Right cardiac atrium (tissue), 5 donors: Measurements from ENCODE around the gene SPON1. TPM values are rescaled to one million over a fixed set of nuclear protein-coding genes. Genes with fewer than 3 reads are reported as not detected.
"Not testable (repeated sequence)": the region's sequence is repeated elsewhere in the genome, so short reads cannot be mapped to it uniquely, and the experiment has no call there.

ENCODE experiments used
- ATAC-seq, 2 donors: fragments of 200-7000 bp; cut with Tn5 transposase; one replicate each; pipeline versions ENCODE4 v1.8.0 to v1.9.1; 2020; ENCODE audit warnings: moderate library complexity in 2 of 2, mild to moderate bottlenecking in 1 of 2
- DNase-seq, 3 donors: peaks; one replicate each; pipeline ENCODE4 v3.0.0-alpha.2; 2020
- H3K27ac ChIP-seq: one replicate; pipeline ENCODE4 v1.5.1; 2013; ENCODE audit warnings: mild to moderate bottlenecking, low read length, control low read depth, moderate library complexity
- H3K27me3 ChIP-seq: one replicate; pipeline ENCODE4 v1.6.1; 2013; ENCODE audit not compliant: control insufficient read depth, insufficient read depth
- H3K4me1 ChIP-seq: one replicate; pipeline ENCODE4 v1.6.1; 2013; ENCODE audit warnings: low read length; ENCODE audit not compliant: control insufficient read depth, insufficient read depth
- H3K4me3 ChIP-seq: one replicate; pipeline ENCODE4 v1.5.1; 2013; ENCODE audit warnings: low read length, control low read depth
- H3K9me3 ChIP-seq: one replicate; pipeline ENCODE4 v1.6.1; 2013; ENCODE audit warnings: low read length; ENCODE audit not compliant: control insufficient read depth
- WGBS: extraction: QIAGEN DNeasy Blood & Tissue Kit; methylation state at CpG from one replicate; pipeline ENCODE4 v1.1.7; 2013; 5-methylcytosine and 5-hydroxymethylcytosine counted together
- intact Hi-C, 4 donors: fragments of 100-400 bp; cut with DNase I; formaldehyde crosslinking; loops; one replicate each; pipeline versions ENCODE4 v1.11.0 to v1.14.0; 2022 to 2023
- polyA plus RNA-seq: library from polyadenylated mRNA; stranded (reverse); fragments of 200-250 nt; gene quantifications from one replicate; pipeline ENCODE4 v1.2.3, GENCODE V29; 2013
- total RNA-seq, 4 donors: library from RNA; stranded (reverse); fragmentation: NEBNext Ultra II Directional; extraction: Animal tissue kit (Norgen Biotek cat#: 25700); gene quantifications; one replicate each; pipeline ENCODE4 v1.2.1, GENCODE V29; 2021
- donor health status: healthy with polysubstance abuse.
- donor health status: DM: no; HTN: yes; CAD: no.
- donor health status: DM: no; HTN: no; CAD: no.
- donor health status: DM: no; HTN: yes; CAD: no; lungs with severe emphysema.
- donor health status: DM: yes; HTN: yes; CAD: no.

SPON1 gene
- total and polyA plus RNA-seq, 5 donors = 12.6 to 32.7 (median 24.7) TPM

- H3K4me1 ChIP-seq = peaks cover 2% of the 10 kb centered on the region
- WGBS = 98% methylated on average over 1 of the region's 1 CpG
- H3K27ac ChIP-seq = no peak overlapping the region
- intact Hi-C loops = no loop called here
- no peak overlapping the region for H3K4me3 ChIP-seq
- ATAC-seq (no peak), DNase-seq (no peak)
- H3K9me3 ChIP-seq = no peaks in the 10 kb centered on the region
- no peaks in the 10 kb centered on the region for H3K27me3 ChIP-seq
These were observed 35.0 kb upstream of the SPON1 start for GRCh38 chr11:13927481-13927880.

GRCh38 chr11:13928566-13929251 lies 33.8 kb upstream of the SPON1 start:
- Histone ChIP-seq H3K27me3 (no peaks in the 10 kb centered on the region), H3K27ac (no peak overlapping the region), H3K4me1 (peaks cover 2% of the 10 kb centered on the region), H3K4me3 (no peak overlapping the region), H3K9me3 (no peaks in the 10 kb centered on the region)
- intact Hi-C loops = no loop called here
- WGBS = 39% methylated on average over 4 of the region's 4 CpGs
- DNase-seq = no peak
- ATAC-seq = peak; percentile 47 to 74

- H3K4me3 ChIP-seq = no peak overlapping the region
- peaks cover 2% of the 10 kb centered on the region for H3K4me1 ChIP-seq
- no peaks in the 10 kb centered on the region for H3K27me3 ChIP-seq
- WGBS = 37% methylated on average over 3 of the region's 3 CpGs
- no peaks in the 10 kb centered on the region for H3K9me3 ChIP-seq
- intact Hi-C loops = no loop called here
- ATAC-seq (no peak), DNase-seq (no peak)
- no peak overlapping the region for H3K27ac ChIP-seq
These were observed 33.1 kb upstream of the SPON1 start for GRCh38 chr11:13929395-13929891.

GRCh38 chr11:13931356-13931755 lies 31.2 kb upstream of the SPON1 start:
- H3K4me3 ChIP-seq = no peak overlapping the region
- H3K9me3 ChIP-seq = no peaks in the 10 kb centered on the region
- ATAC-seq (no peak), DNase-seq (no peak)
- H3K27ac ChIP-seq = no peak overlapping the region
- no peaks in the 10 kb centered on the region for H3K27me3 ChIP-seq
- H3K4me1 ChIP-seq = peaks cover 2% of the 10 kb centered on the region
- intact Hi-C loops = no loop called here
- WGBS = 86% methylated on average over 4 of the region's 4 CpGs

GRCh38 chr11:13937154-13937553 lies 25.4 kb upstream of the SPON1 start:
- DNase-seq, H3K4me3 ChIP-seq, H3K9me3 ChIP-seq, H3K27me3 ChIP-seq, intact Hi-C loops, H3K4me1 ChIP-seq, H3K27ac ChIP-seq, ATAC-seq: not testable (repeated sequence)
- WGBS = 90% methylated on average over 4 of the region's 4 CpGs

- ATAC-seq, intact Hi-C loops, H3K27me3 ChIP-seq, H3K9me3 ChIP-seq, H3K27ac ChIP-seq, H3K4me1 ChIP-seq, H3K4me3 ChIP-seq: not testable (repeated sequence)
- DNase-seq = peak in 2 of 3 donors; percentile 38 to 58
- 90% methylated on average over 10 of the region's 10 CpGs for WGBS
These were observed 23.7 kb upstream of the SPON1 start for GRCh38 chr11:13938829-13939228.

- Histone ChIP-seq H3K27me3 (no peaks in the 10 kb centered on the region), H3K27ac (no peak overlapping the region), H3K9me3 (no peaks in the 10 kb centered on the region), H3K4me1 (no peaks in the 10 kb centered on the region), H3K4me3 (no peak overlapping the region)
- WGBS = 75% methylated on average over 8 of the region's 8 CpGs
- DNase-seq (no peak), ATAC-seq (no peak)
- intact Hi-C loops = no loop called here
These were observed 22.3 kb upstream of the SPON1 start for GRCh38 chr11:13939961-13940906.

- DNase-seq = no peak
- H3K27me3 ChIP-seq = no peaks in the 10 kb centered on the region
- no peak overlapping the region for H3K4me3 ChIP-seq
- intact Hi-C loops = no loop called here
- H3K9me3 ChIP-seq = no peaks in the 10 kb centered on the region
- H3K27ac ChIP-seq = no peak overlapping the region
- ATAC-seq = no peak
- no peaks in the 10 kb centered on the region for H3K4me1 ChIP-seq
- WGBS = 63% methylated on average over 1 of the region's 1 CpG
These were observed 21.6 kb upstream of the SPON1 start for GRCh38 chr11:13940907-13941256.

- whole genome bisulfite sequencing = 100% methylated on average over 1 of the region's 1 CpG
- ATAC-seq (no peak), DNase-seq (no peak)
- no peaks in the 10 kb centered on the region for H3K9me3 ChIP-seq
- no peaks in the 10 kb centered on the region for H3K27me3 ChIP-seq
- no peaks in the 10 kb centered on the region for H3K4me1 ChIP-seq
- intact Hi-C loops = no loop called here
- no peak overlapping the region for H3K4me3 ChIP-seq
- H3K27ac ChIP-seq = no peak overlapping the region
These were observed 20.7 kb upstream of the SPON1 start for GRCh38 chr11:13941775-13942174.

GRCh38 chr11:13942378-13942777 lies 20.1 kb upstream of the SPON1 start:
- no peaks in the 10 kb centered on the region for H3K27me3 ChIP-seq
- H3K4me3 ChIP-seq = no peak overlapping the region
- intact Hi-C loops = no loop called here
- no peaks in the 10 kb centered on the region for H3K9me3 ChIP-seq
- H3K4me1 ChIP-seq = no peaks in the 10 kb centered on the region
- DNase-seq (no peak), ATAC-seq (no peak)
- no peak overlapping the region for H3K27ac ChIP-seq
- WGBS = 48% methylated on average over 1 of the region's 1 CpG

GRCh38 chr11:13942971-13943381 lies 19.5 kb upstream of the SPON1 start:
- Histone ChIP-seq H3K27ac (no peak overlapping the region), H3K27me3 (no peaks in the 10 kb centered on the region), H3K9me3 (no peaks in the 10 kb centered on the region), H3K4me1 (no peaks in the 10 kb centered on the region), H3K4me3 (no peak overlapping the region)
- no peak for ATAC-seq
- no peak for DNase-seq
- intact Hi-C loops = no loop called here
